Adrenal gland (tissue), 12 donors: ENCODE data around the gene ARHGEF28. TPM values are rescaled to one million over a fixed set of nuclear protein-coding genes. Genes with fewer than 3 reads are reported as not detected.

Experiments used
- DNase-seq, 7 donors: peaks; one replicate each; pipeline ENCODE4 v3.0.0-alpha.2; 2019 to 2020
- H3K27ac ChIP-seq, 5 donors: fragments of 200-600 bp; sonication (generic) in 4 of 5; 1 replicate in 3 of 5; 2 replicates in 2 of 5; pipeline versions ENCODE4 v1.5.1 to v1.8.0; 2016 to 2020; ENCODE audit warnings: mild to moderate bottlenecking in 1 of 5
- H3K27me3 ChIP-seq: fragments of 200-600 bp; 2 replicates; pipeline ENCODE4 v1.8.0; 2021
- H3K36me3 ChIP-seq, 2 donors: fragments of 200-600 bp; replicated peaks in 1 of 2; 1 replicate in 1 of 2; 2 replicates in 1 of 2; pipeline versions ENCODE4 v1.5.1 to v1.8.0; 2018 to 2022
- H3K4me1 ChIP-seq, 2 donors: fragments of 200-600 bp; replicated peaks in 1 of 2; 1 replicate in 1 of 2; 2 replicates in 1 of 2; pipeline versions ENCODE4 v1.5.1 to v1.8.0; 2018 to 2021
- H3K4me3 ChIP-seq, 4 donors: fragments of 200-600 bp; sonication (generic) in 3 of 4; one replicate each; pipeline ENCODE4 v1.5.1; 2016 to 2018
- H3K9me3 ChIP-seq, 3 donors: fragments of 200-600 bp; sonication (generic) in 1 of 3; replicated peaks in 1 of 3; 1 replicate in 2 of 3; 2 replicates in 1 of 3; pipeline versions ENCODE4 v1.5.1 to v1.8.0; 2016 to 2021
- POLR2A ChIP-seq, 2 donors: fragments of 450-650 bp; IDR thresholded peaks; one replicate each; pipeline ENCODE4 v1.6.1; 2017; ENCODE audit warnings: antibody characterized with exemption in 2 of 2, mild to moderate bottlenecking in 2 of 2, moderate library complexity in 1 of 2
- whole genome bisulfite sequencing, 4 donors: extraction: QIAGEN DNeasy Blood & Tissue Kit in 2 of 4; methylation state at CpG; one replicate each; pipeline versions ENCODE4 v1.1.5 to v1.1.7; 2013 to 2017; 5-methylcytosine and 5-hydroxymethylcytosine counted together
- intact Hi-C, 2 donors: fragments of 100-400 bp; cut with DNase I; formaldehyde crosslinking; loops; one replicate each; pipeline versions ENCODE4 v1.14.1 to v1.15.0; 2022 to 2023
- polyA plus RNA-seq, 3 donors: library from polyadenylated mRNA; stranded (reverse); fragments of 200-250 nt in 2 of 3; fragments of 350-450 nt in 1 of 3; fragmentation: Illumina TruSeq in 1 of 3; extraction: RNeasy Lipid Tissue Mini Kit (QIAGEN cat#74804) in 1 of 3; gene quantifications; one replicate each; pipeline ENCODE4 v1.2.3, GENCODE V29; 2013 to 2014
- total RNA-seq, 9 donors: library from RNA; depleted of rRNA in 4 of 9; stranded (reverse); fragments of >200 nt in 4 of 9; fragments of 120-200 nt in 1 of 9; fragmentation: NEBNext Ultra II Directional in 1 of 9; extraction: Animal tissue kit (Norgen Biotek cat#: 25700) in 1 of 9; gene quantifications; one replicate each; pipeline versions ENCODE4 v1.1.0 to v1.2.4, GENCODE V29; 2013 to 2023
- TF ChIP-seq, protein P1 (sequence below), 6 experiments: fragments of 450-650 bp in 4 of 6; fragments of 200-600 bp in 2 of 6; sonication (generic) in 1 of 6; IDR thresholded peaks; 1 replicate in 5 of 6; 2 replicates in 1 of 6; pipeline versions ENCODE4 v1.5.1 to v1.8.0; 2016 to 2021; ENCODE audit warnings: antibody characterized with exemption in 6 of 6, mild to moderate bottlenecking in 2 of 6, moderate library complexity in 1 of 6
- donor health status: healthy with polysubstance abuse.
- donor health status: Bipolar disorder and iron deficiency.
- donor health status: DM: yes; HTN: yes; CAD: no.
- donor health status: DM: no; HTN: no; CAD: no.
- donor health status: DM: no; HTN: no; CAD: no.
- donor health status: DM: yes; HTN: yes; CAD: no.

ARHGEF28 gene
- total and polyA plus RNA-seq, 12 donors = 25.3 to 138 (median 42.4) TPM

DNA sequence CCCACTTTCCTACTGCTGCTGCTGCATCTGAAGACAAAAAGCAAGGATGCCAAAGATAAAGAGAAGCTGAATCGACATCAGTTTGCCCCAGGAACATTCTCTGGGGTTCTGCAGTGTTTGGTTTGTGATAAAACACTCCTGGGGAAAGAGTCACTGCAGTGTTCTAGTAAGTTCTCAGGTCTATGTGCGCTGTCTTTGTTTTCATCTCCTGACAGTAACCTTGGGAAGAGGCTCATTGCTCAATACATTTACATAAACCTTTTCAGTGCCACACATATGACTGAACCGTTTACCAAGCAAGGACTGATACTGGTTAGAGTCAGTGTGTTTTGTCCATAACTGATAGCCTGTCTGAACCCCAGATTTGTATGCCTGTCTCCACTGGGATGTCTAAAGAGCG is 232.1 kb downstream of the ARHGEF28 start:
- DNase-seq = peak in 1 of 7 donors; percentile 27
- intact Hi-C loops = no loop called here
- Histone ChIP-seq H3K4me3 (no peak overlapping the region), H3K36me3 (no peaks in the 10 kb centered on the region), H3K9me3 (no peaks in the 10 kb centered on the region), H3K27me3 (no peaks in the 10 kb centered on the region), H3K4me1 (peaks cover 13 to 37% of the 10 kb centered on the region in 2 donors), H3K27ac (peak overlapping the region in 3 of 5 donors; percentile 1 to 68 (median 50))
- 55 to 62% (median 60%) methylated on average over 4 of the region's 4 CpGs for WGBS, 4 donors
- TF ChIP-seq, protein P1, sequence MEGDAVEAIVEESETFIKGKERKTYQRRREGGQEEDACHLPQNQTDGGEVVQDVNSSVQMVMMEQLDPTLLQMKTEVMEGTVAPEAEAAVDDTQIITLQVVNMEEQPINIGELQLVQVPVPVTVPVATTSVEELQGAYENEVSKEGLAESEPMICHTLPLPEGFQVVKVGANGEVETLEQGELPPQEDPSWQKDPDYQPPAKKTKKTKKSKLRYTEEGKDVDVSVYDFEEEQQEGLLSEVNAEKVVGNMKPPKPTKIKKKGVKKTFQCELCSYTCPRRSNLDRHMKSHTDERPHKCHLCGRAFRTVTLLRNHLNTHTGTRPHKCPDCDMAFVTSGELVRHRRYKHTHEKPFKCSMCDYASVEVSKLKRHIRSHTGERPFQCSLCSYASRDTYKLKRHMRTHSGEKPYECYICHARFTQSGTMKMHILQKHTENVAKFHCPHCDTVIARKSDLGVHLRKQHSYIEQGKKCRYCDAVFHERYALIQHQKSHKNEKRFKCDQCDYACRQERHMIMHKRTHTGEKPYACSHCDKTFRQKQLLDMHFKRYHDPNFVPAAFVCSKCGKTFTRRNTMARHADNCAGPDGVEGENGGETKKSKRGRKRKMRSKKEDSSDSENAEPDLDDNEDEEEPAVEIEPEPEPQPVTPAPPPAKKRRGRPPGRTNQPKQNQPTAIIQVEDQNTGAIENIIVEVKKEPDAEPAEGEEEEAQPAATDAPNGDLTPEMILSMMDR (IDR thresholded peaks at IDR 0.05) = no peak
- no peak for TF ChIP-seq POLR2A (IDR thresholded peaks at IDR 0.05)

DNA sequence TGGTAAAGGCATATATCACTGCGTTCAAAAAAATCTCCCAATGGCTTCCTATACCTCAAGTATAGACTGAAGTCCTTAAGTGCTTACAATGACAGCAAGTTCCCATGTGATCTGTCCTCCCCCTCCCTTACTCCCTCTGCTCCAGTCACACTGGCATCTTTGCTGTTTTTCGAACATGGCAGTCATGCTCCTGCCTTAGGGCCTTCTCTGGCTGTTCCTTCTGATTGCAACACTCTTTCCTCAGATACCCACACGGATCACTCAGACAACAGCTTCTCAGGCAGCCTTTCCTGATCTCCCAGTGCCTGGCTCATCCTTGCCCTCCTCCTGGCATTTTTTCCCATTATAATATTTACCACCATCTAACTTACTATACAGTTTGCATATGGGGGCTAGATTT is 232.8 kb downstream of the ARHGEF28 start:
- intact Hi-C loops = no loop called here
- 82 to 86% (median 83%) methylated on average over 3 of the region's 3 CpGs for WGBS, 4 donors
- Histone ChIP-seq H3K27ac (peak overlapping the region in 2 of 5 donors; percentile 50 to 68), H3K4me3 (no peak overlapping the region), H3K36me3 (no peaks in the 10 kb centered on the region), H3K9me3 (no peaks in the 10 kb centered on the region), H3K4me1 (peaks cover 13 to 36% of the 10 kb centered on the region in 2 donors), H3K27me3 (no peaks in the 10 kb centered on the region)
- DNase-seq = no peak
- TF ChIP-seq, protein P1 (IDR thresholded peaks at IDR 0.05) = no peak

DNA sequence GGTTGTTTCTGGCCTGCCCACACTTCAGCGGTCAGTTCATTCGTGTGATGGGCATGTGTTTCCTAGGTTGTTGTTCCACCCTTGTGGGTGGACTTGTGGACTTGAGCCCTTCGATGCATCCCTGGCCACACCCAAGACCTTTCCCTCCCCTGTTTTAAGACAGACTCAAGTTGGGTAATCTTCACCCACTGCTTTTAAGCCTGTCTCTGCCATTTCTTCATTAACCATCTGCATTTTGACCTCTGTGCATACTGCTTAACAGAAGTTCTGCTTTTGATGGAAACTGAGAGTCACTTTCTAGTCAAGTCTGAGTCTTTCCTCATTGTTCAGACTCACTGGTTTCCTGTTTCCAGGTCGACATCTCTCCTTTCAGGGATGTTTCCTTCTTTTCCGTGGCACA is 233.7 kb downstream of the ARHGEF28 start:
- no peak overlapping the region for H3K27ac ChIP-seq
- no peaks in the 10 kb centered on the region for H3K36me3 ChIP-seq
- DNase-seq = no peak
- H3K4me3 ChIP-seq = no peak overlapping the region
- intact Hi-C loops = no loop called here
- no peaks in the 10 kb centered on the region for H3K9me3 ChIP-seq
- TF ChIP-seq, protein P1 (IDR thresholded peaks at IDR 0.05) = no peak
- TF ChIP-seq POLR2A (IDR thresholded peaks at IDR 0.05) = no peak
- WGBS, 4 donors = 71 to 87% (median 80%) methylated on average over 5 of the region's 5 CpGs
- H3K4me1 ChIP-seq = peaks cover 13 to 36% of the 10 kb centered on the region in 2 donors
- no peaks in the 10 kb centered on the region for H3K27me3 ChIP-seq

DNA sequence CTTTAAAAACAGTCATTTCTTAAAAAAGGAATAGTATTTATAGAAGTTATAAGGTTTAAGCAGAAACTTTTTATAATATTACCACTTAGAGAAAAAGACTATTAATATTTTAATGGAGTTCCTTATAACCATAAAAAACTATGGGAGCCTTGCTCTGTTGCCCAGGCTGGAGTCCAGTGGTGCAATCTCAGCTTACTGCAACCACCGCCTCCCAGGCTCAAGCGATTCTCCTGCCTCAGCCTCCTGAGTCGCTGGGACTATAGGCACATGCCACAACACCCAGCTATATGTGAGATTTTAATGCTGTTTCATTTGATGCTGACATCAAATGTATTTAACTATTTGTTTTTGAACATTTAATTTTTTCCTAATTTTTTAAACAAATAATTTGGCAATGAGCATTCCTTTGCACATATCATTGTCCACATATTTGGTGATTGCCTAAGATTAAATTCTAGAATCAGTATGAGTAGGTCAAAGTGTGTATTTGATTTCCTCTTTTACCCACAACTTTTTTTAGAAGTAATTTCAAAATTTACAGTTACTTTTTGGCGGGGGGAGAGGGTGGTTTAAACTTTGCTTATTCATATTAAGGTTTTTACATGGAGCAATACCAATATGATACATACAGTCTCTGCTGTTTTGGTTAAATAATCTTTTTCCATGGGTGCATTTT is 235.5 kb downstream of the ARHGEF28 start:
- Histone ChIP-seq H3K27me3 (no peaks in the 10 kb centered on the region), H3K36me3 (no peaks in the 10 kb centered on the region), H3K27ac (no peak overlapping the region), H3K9me3 (no peaks in the 10 kb centered on the region), H3K4me1 (peaks cover 13 to 35% of the 10 kb centered on the region in 2 donors), H3K4me3 (no peak overlapping the region)
- DNase-seq = no peak
- intact Hi-C loops = no loop called here
- WGBS, 4 donors = 76 to 91% (median 87%) methylated on average over 4 of the region's 4 CpGs
- TF ChIP-seq, protein P1 (IDR thresholded peaks at IDR 0.05) = no peak
- TF ChIP-seq POLR2A (IDR thresholded peaks at IDR 0.05) = no peak
